Measurements from ENCODE around the gene RASSF1. TPM values are rescaled to one million over a fixed set of nuclear protein-coding genes. Genes with fewer than 3 reads are reported as not detected.

RASSF1 gene
- total RNA-seq, result 10 to 100 TPM; 37.5 to 38.5 TPM

- peaks cover 40% of the 10 kb centered on the region for H3K4me1 Mint-ChIP-seq (ENCODE audit: low read depth)
- peak; percentile 69 for DNase-seq
- CTCF ChIA-PET, result interaction anchor here (0.9 to 1.3 kb wide), 3 partner anchors 9 to 69 kb away, joined by 3 to 6 read pairs (median 3); partner anchors contain the start of genes CYB561D2, HYAL3, NAA80 and NPRL2
- peak within 1 kb of the TSS; percentile 86 for H3K27ac Mint-ChIP-seq
- H3K27me3 Mint-ChIP-seq (ENCODE audit: low read depth), result no peaks in the 10 kb centered on the region
- H3K4me3 Mint-ChIP-seq, result peak within 1 kb of the TSS; percentile 94
- H3K36me3 Mint-ChIP-seq (ENCODE audit: low read depth), result peaks cover 27% of the 10 kb centered on the region
- intact Hi-C loops (cut with micrococcal nuclease), result no loop called here
- no peaks in the 10 kb centered on the region for H3K9me3 Mint-ChIP-seq
Measured at GRCh38 chr3:50340448-50341329, at the start of gene RASSF1. TSS of gene RASSF1 (minus strand) at chr3:50340836. CDS start at chr3:50340805, 31 bp downstream.

- CTCF ChIA-PET, result no interaction called here
- no peaks in the 10 kb centered on the region for H3K9me3 Mint-ChIP-seq
- H3K4me3 Mint-ChIP-seq, result no peak overlapping the region
- no peaks in the 10 kb centered on the region for H3K27me3 Mint-ChIP-seq (ENCODE audit: low read depth)
- H3K4me1 Mint-ChIP-seq (ENCODE audit: low read depth), result no peaks in the 10 kb centered on the region
- intact Hi-C loops (cut with micrococcal nuclease), result no loop called here
- H3K27ac Mint-ChIP-seq, result no peak overlapping the region
- H3K36me3 Mint-ChIP-seq (ENCODE audit: low read depth), result no peaks in the 10 kb centered on the region
- no peak for DNase-seq
Measured at GRCh38 chr3:50389414-50389767, 48.8 kb upstream of the RASSF1 start.

GRCh38 chr3:50388720-50389413, 48.2 kb upstream of the RASSF1 start:
- Mint-ChIP-seq H3K4me1 (ENCODE audit: low read depth) (no peaks in the 10 kb centered on the region), H3K27ac (no peak overlapping the region), H3K4me3 (no peak overlapping the region), H3K27me3 (ENCODE audit: low read depth) (no peaks in the 10 kb centered on the region), H3K9me3 (no peaks in the 10 kb centered on the region), H3K36me3 (ENCODE audit: low read depth) (no peaks in the 10 kb centered on the region)
- intact Hi-C loops (cut with micrococcal nuclease), result no loop called here
- CTCF ChIA-PET, result no interaction called here
- DNase-seq, result no peak

- H3K4me3 Mint-ChIP-seq, result no peak overlapping the region
- intact Hi-C loops (cut with micrococcal nuclease), result no loop called here
- H3K27me3 Mint-ChIP-seq (ENCODE audit: low read depth), result no peaks in the 10 kb centered on the region
- no peaks in the 10 kb centered on the region for H3K4me1 Mint-ChIP-seq (ENCODE audit: low read depth)
- CTCF ChIA-PET, result interaction anchor here (1.0 kb wide), 1 partner anchor 69 kb away, joined by 3 read pairs; no protein-coding TSS in a partner anchor
- no peaks in the 10 kb centered on the region for H3K9me3 Mint-ChIP-seq
- H3K36me3 Mint-ChIP-seq (ENCODE audit: low read depth), result no peaks in the 10 kb centered on the region
- no peak for DNase-seq
- H3K27ac Mint-ChIP-seq, result no peak overlapping the region
Measured at GRCh38 chr3:50388016-50388719, 47.5 kb upstream of the RASSF1 start.

GRCh38 chr3:50385754-50386153, 45.1 kb upstream of the RASSF1 start:
- Mint-ChIP-seq H3K4me1 (ENCODE audit: low read depth) (no peaks in the 10 kb centered on the region), H3K27me3 (ENCODE audit: low read depth) (no peaks in the 10 kb centered on the region), H3K27ac (no peak overlapping the region), H3K4me3 (no peak overlapping the region), H3K9me3 (no peaks in the 10 kb centered on the region), H3K36me3 (ENCODE audit: low read depth) (no peaks in the 10 kb centered on the region)
- intact Hi-C loops (cut with micrococcal nuclease), result no loop called here
- CTCF ChIA-PET, result interaction anchor here (1.1 kb wide), 1 partner anchor 33 kb away, joined by 3 read pairs; no protein-coding TSS in a partner anchor
- no peak for DNase-seq

GRCh38 chr3:50383750-50384149, 43.1 kb upstream of the RASSF1 start:
- Mint-ChIP-seq H3K27ac (no peak overlapping the region), H3K36me3 (ENCODE audit: low read depth) (no peaks in the 10 kb centered on the region), H3K27me3 (ENCODE audit: low read depth) (no peaks in the 10 kb centered on the region), H3K9me3 (no peaks in the 10 kb centered on the region), H3K4me3 (no peak overlapping the region), H3K4me1 (ENCODE audit: low read depth) (no peaks in the 10 kb centered on the region)
- CTCF ChIA-PET, result no interaction called here
- intact Hi-C loops (cut with micrococcal nuclease), result no loop called here
- DNase-seq, result no peak

GRCh38 chr3:50382722-50383121, 42.1 kb upstream of the RASSF1 start:
- no peaks in the 10 kb centered on the region for H3K9me3 Mint-ChIP-seq
- no peaks in the 10 kb centered on the region for H3K36me3 Mint-ChIP-seq (ENCODE audit: low read depth)
- intact Hi-C loops (cut with micrococcal nuclease), result no loop called here
- H3K4me1 Mint-ChIP-seq (ENCODE audit: low read depth), result no peaks in the 10 kb centered on the region
- H3K27me3 Mint-ChIP-seq (ENCODE audit: low read depth), result no peaks in the 10 kb centered on the region
- no peak overlapping the region for H3K4me3 Mint-ChIP-seq
- CTCF ChIA-PET, result no interaction called here
- no peak for DNase-seq
- H3K27ac Mint-ChIP-seq, result no peak overlapping the region

- intact Hi-C loops (cut with micrococcal nuclease), result no loop called here
- Mint-ChIP-seq H3K4me1 (ENCODE audit: low read depth) (no peaks in the 10 kb centered on the region), H3K27ac (no peak overlapping the region), H3K4me3 (no peak overlapping the region), H3K9me3 (no peaks in the 10 kb centered on the region), H3K27me3 (ENCODE audit: low read depth) (no peaks in the 10 kb centered on the region), H3K36me3 (ENCODE audit: low read depth) (no peaks in the 10 kb centered on the region)
- CTCF ChIA-PET, result interaction anchor here (1.1 kb wide), 1 partner anchor 161 kb away, joined by 3 read pairs; no protein-coding TSS in a partner anchor
- no peak for DNase-seq
Measured at GRCh38 chr3:50381383-50381782, 40.7 kb upstream of the RASSF1 start.

- no peak overlapping the region for H3K27ac Mint-ChIP-seq
- no peaks in the 10 kb centered on the region for H3K9me3 Mint-ChIP-seq
- H3K4me3 Mint-ChIP-seq, result no peak overlapping the region
- H3K36me3 Mint-ChIP-seq (ENCODE audit: low read depth), result no peaks in the 10 kb centered on the region
- no peaks in the 10 kb centered on the region for H3K27me3 Mint-ChIP-seq (ENCODE audit: low read depth)
- intact Hi-C loops (cut with micrococcal nuclease), result no loop called here
- no peaks in the 10 kb centered on the region for H3K4me1 Mint-ChIP-seq (ENCODE audit: low read depth)
- CTCF ChIA-PET, result interaction anchor here (1.1 kb wide), 1 partner anchor 162 kb away, joined by 3 read pairs; no protein-coding TSS in a partner anchor
- no peak for DNase-seq
Measured at GRCh38 chr3:50380405-50381085, 39.9 kb upstream of the RASSF1 start.

- no peak overlapping the region for H3K4me3 Mint-ChIP-seq
- H3K27me3 Mint-ChIP-seq (ENCODE audit: low read depth), result no peaks in the 10 kb centered on the region
- intact Hi-C loops (cut with micrococcal nuclease), result no loop called here
- DNase-seq, result no peak
- CTCF ChIA-PET, result no interaction called here
- H3K36me3 Mint-ChIP-seq (ENCODE audit: low read depth), result no peaks in the 10 kb centered on the region
- H3K9me3 Mint-ChIP-seq, result no peaks in the 10 kb centered on the region
- H3K4me1 Mint-ChIP-seq (ENCODE audit: low read depth), result no peaks in the 10 kb centered on the region
- H3K27ac Mint-ChIP-seq, result no peak overlapping the region
Measured at GRCh38 chr3:50378757-50379156, 38.1 kb upstream of the RASSF1 start.

GRCh38 chr3:50378024-50378423, 37.4 kb upstream of the RASSF1 start:
- Mint-ChIP-seq H3K36me3 (ENCODE audit: low read depth) (no peaks in the 10 kb centered on the region), H3K4me1 (ENCODE audit: low read depth) (peaks cover 4% of the 10 kb centered on the region), H3K27ac (no peak overlapping the region), H3K4me3 (no peak overlapping the region), H3K27me3 (ENCODE audit: low read depth) (no peaks in the 10 kb centered on the region), H3K9me3 (no peaks in the 10 kb centered on the region)
- DNase-seq, result no peak
- CTCF ChIA-PET, result no interaction called here
- intact Hi-C loops (cut with micrococcal nuclease), result no loop called here
